A549 (cell line): ENCODE data around the gene TMEM106B. TPM values are rescaled to one million over a fixed set of nuclear protein-coding genes. Genes with fewer than 3 reads are reported as not detected.

ENCODE experiments used
- ATAC-seq, 2 experiments: fragments of 200-7000 bp in 1 of 2; fragments of >200 bp in 1 of 2; cut with Nextera tagmentation in 1 of 2; cut with Tn5 transposase in 1 of 2; 3 replicates each; pipeline versions ENCODE4 v1.8.0 to v1.9.1; 2018 to 2020; ENCODE audit warnings: mild to moderate bottlenecking in 1 of 2, moderate library complexity in 1 of 2
- CTCF ChIA-PET: fragments of 300-600 bp; sonication (Branson Sonifier 250); formaldehyde crosslinking; extraction: SDS; loops from one replicate; lab custom pipeline; 2021; ENCODE audit warnings: antibody characterized with exemption, inconsistent platforms; lab: Yijun Ruan, JAX
- POLR2A ChIA-PET: fragments of 350-600 bp; formaldehyde crosslinking; extraction: SDS; loops from one replicate; lab custom pipeline; 2021; ENCODE audit warnings: antibody characterized with exemption, inconsistent platforms; lab: Yijun Ruan, JAX
- DNase-seq, 2 experiments: peaks; one replicate each; pipeline versions ENCODE4 v3.0.0 to v3.0.0-alpha.2; 2011 to 2016; ENCODE audit warnings: low read depth in 1 of 2, low spot score in 1 of 2
- FAIRE-seq: peaks from 2 replicates; lab custom pipeline; 2011; peaks lifted over from hg19 to GRCh38; lab: Jason Lieb, UNC
- H3K27ac ChIP-seq, 2 experiments: fragments of >200 bp; sonication (Bioruptor Twin); formaldehyde crosslinking; 3 replicates each; pipeline ENCODE4 v1.5.1; 2016 to 2017
- H3K4me1 ChIP-seq: fragments of >200 bp; sonication (Bioruptor Twin); formaldehyde crosslinking; 3 replicates; pipeline ENCODE4 v1.6.1; 2016
- H3K4me2 ChIP-seq: fragments of >200 bp; sonication (Bioruptor Twin); formaldehyde crosslinking; 3 replicates; pipeline ENCODE4 v1.6.1; 2016
- H3K4me3 ChIP-seq: fragments of >200 bp; sonication (Bioruptor Twin); formaldehyde crosslinking; 3 replicates; pipeline ENCODE4 v1.5.1; 2016
- H3K9me3 ChIP-seq: fragments of >200 bp; sonication (Bioruptor Twin); formaldehyde crosslinking; 3 replicates; pipeline ENCODE4 v1.6.1; 2016
- ATOH8 ChIP-seq: fragments of 250-450 bp; sonication (Bioruptor Pico); IDR thresholded peaks from 2 replicates; pipeline ENCODE4 v1.5.0; 2020; ENCODE audit warnings: low read depth, mild to moderate bottlenecking, moderate library complexity
- CBX8 ChIP-seq: fragments of 200-600 bp; sonication (generic); IDR thresholded peaks from 2 replicates; pipeline ENCODE4 v1.6.1; 2016
- CEBPB ChIP-seq, 2 experiments: fragments of >200 bp in 1 of 2; sonication (Bioruptor Twin) in 1 of 2; formaldehyde crosslinking in 1 of 2; IDR thresholded peaks; 2 replicates each; pipeline ENCODE4 v1.6.1; 2012 to 2016
- E2F6 ChIP-seq: IDR thresholded peaks from 2 replicates; pipeline ENCODE4 v1.6.1; 2012; ENCODE audit warnings: low read depth, borderline replicate concordance
- EHMT2 ChIP-seq: fragments of 200-600 bp; sonication (generic); IDR thresholded peaks from 2 replicates; pipeline ENCODE4 v1.6.1; 2016; ENCODE audit warnings: antibody characterized with exemption, low read depth, mild to moderate bottlenecking, moderate library complexity
- FOXS1 ChIP-seq: fragments of 250-450 bp; sonication (Bioruptor Pico); IDR thresholded peaks from 2 replicates; pipeline ENCODE4 v1.5.0; 2020; ENCODE audit warnings: mild to moderate bottlenecking, moderate library complexity
- HES2 ChIP-seq: fragments of >200 bp; sonication (Bioruptor Twin); formaldehyde crosslinking; IDR thresholded peaks from 2 replicates; pipeline ENCODE4 v1.6.1; 2016
- HMGXB4 ChIP-seq: fragments of 250-450 bp; sonication (Bioruptor Pico); IDR thresholded peaks from 2 replicates; pipeline ENCODE4 v1.5.0; 2021; ENCODE audit warnings: mild to moderate bottlenecking, moderate library complexity, borderline replicate concordance
- JUNB ChIP-seq: fragments of >200 bp; sonication (Bioruptor Twin); formaldehyde crosslinking; IDR thresholded peaks from 2 replicates; pipeline ENCODE4 v1.6.1; 2016
- KDM5A ChIP-seq: fragments of 200-600 bp; sonication (generic); IDR thresholded peaks from 2 replicates; pipeline ENCODE4 v1.6.1; 2016; ENCODE audit warnings: antibody characterized with exemption, mild to moderate bottlenecking
- MAFK ChIP-seq: fragments of 450-650 bp; IDR thresholded peaks from 2 replicates; pipeline ENCODE4 v1.6.1; 2014; ENCODE audit not compliant: partially characterized antibody
- NR3C1 ChIP-seq: fragments of >200 bp; sonication (Bioruptor Twin); formaldehyde crosslinking; IDR thresholded peaks from 3 replicates; pipeline ENCODE4 v1.6.1; 2017
- PHF8 ChIP-seq: fragments of 200-600 bp; sonication (generic); IDR thresholded peaks from 2 replicates; pipeline ENCODE4 v1.6.1; 2016; ENCODE audit warnings: low read depth, mild to moderate bottlenecking, antibody characterized with exemption, moderate library complexity, borderline replicate concordance
- POLR2AphosphoS2 ChIP-seq: conservative IDR thresholded peaks from 2 replicates; pipeline ENCODE4 v1.6.1; 2012; ENCODE audit warnings: low read length, improper control_type of control experiment, inconsistent platforms
- RCOR1 ChIP-seq: fragments of 150-350 bp; IDR thresholded peaks from 2 replicates; pipeline ENCODE4 v1.6.1; 2014; ENCODE audit warnings: antibody characterized with exemption, low read length, low read depth
- RNF2 ChIP-seq: fragments of 200-600 bp; sonication (generic); IDR thresholded peaks from 2 replicates; pipeline ENCODE4 v1.6.1; 2016; ENCODE audit warnings: low read depth, mild to moderate bottlenecking, antibody characterized with exemption, moderate library complexity, borderline replicate concordance
- SMC3 ChIP-seq: fragments of >200 bp; sonication (Bioruptor Twin); formaldehyde crosslinking; IDR thresholded peaks from 3 replicates; pipeline ENCODE4 v1.6.1; 2018; ENCODE audit warnings: inconsistent platforms
- TP53 ChIP-seq: fragments of 250-450 bp; sonication (Bioruptor Pico); IDR thresholded peaks from 2 replicates; pipeline ENCODE4 v1.5.0; 2021; ENCODE audit warnings: mild to moderate bottlenecking, moderate library complexity
- USF2 ChIP-seq: fragments of 450-650 bp; IDR thresholded peaks from 2 replicates; pipeline ENCODE4 v1.6.1; 2014; ENCODE audit warnings: antibody characterized with exemption
- ZNF302 ChIP-seq: fragments of 250-450 bp; sonication (Bioruptor Pico); IDR thresholded peaks from 2 replicates; pipeline ENCODE4 v1.9.0; 2021; ENCODE audit warnings: inconsistent platforms, mild to moderate bottlenecking, moderate library complexity
- ZSCAN20 ChIP-seq: fragments of 250-450 bp; sonication (Bioruptor Pico); IDR thresholded peaks from 2 replicates; pipeline ENCODE4 v1.8.0; 2022; ENCODE audit warnings: mild to moderate bottlenecking, moderate library complexity
- WGBS: methylation state at CpG from one replicate; pipeline ENCODE4 v1.1.6; 2017; ENCODE audit errors: missing lambda C conversion rate; 5-methylcytosine and 5-hydroxymethylcytosine counted together
- polyA plus RNA-seq, 4 experiments: library from polyadenylated mRNA; depleted of rRNA in 3 of 4; stranded (reverse); fragments of >200 nt; fragmentation: RNase III in 1 of 4; extraction: RNeasy Plus Mini Kit Qiagen cat#74134 plus additional on column Dnase treatment in 1 of 4; gene quantifications; 2 replicates in 3 of 4; 3 replicates in 1 of 4; pipeline ENCODE4 v1.2.3, GENCODE V29; 2011 to 2017

The TMEM106B gene
- polyA plus RNA-seq, 2 of the 4 experiments (the other 2 are of a cell fraction), result 70.9 to 123 TPM

- CTCF ChIA-PET, result interaction anchor here (0.7 kb wide), 1 partner anchor 291 kb away, joined by 3 read pairs; no protein-coding TSS in a partner anchor
- no peak for FAIRE-seq
These were observed 11.7 kb upstream of the TMEM106B start for GRCh38 chr7:12199363-12199762.

GRCh38 chr7:12207046-12207445 is 4.0 kb upstream of the TMEM106B start:
- H3K9me3 ChIP-seq, result no peaks in the 10 kb centered on the region
- DNase-seq (no peak), ATAC-seq (no peak), FAIRE-seq (no peak)
- CTCF ChIA-PET, result no interaction called here
- peak overlapping the region; percentile 7 to 60; a peak in 4 of 6 replicates for H3K27ac ChIP-seq
- 13% methylated on average over 2 of the region's 2 CpGs for WGBS
- no peak overlapping the region for H3K4me3 ChIP-seq
- peak overlapping the region; percentile 47 for H3K4me2 ChIP-seq
- POLR2A ChIA-PET, result no interaction called here
- TF ChIP-seq USF2 (no peak), SMC3 (no peak), ZSCAN20 (CRISPR knock-in tag) (no peak), FOXS1 (CRISPR knock-in tag) (no peak), NR3C1 (no peak), RCOR1 (no peak), ATOH8 (CRISPR knock-in tag) (no peak), POLR2AphosphoS2 (no peak), HES2 (no peak), ZNF302 (no peak), KDM5A (no peak), MAFK (no peak), HMGXB4 (CRISPR knock-in tag) (no peak), JUNB (no peak), CBX8 (no peak), TP53 (CRISPR knock-in tag) (no peak), EHMT2 (no peak), PHF8 (no peak), RNF2 (no peak)
- H3K4me1 ChIP-seq, result peaks cover 21% of the 10 kb centered on the region

More at GRCh38 chr7:12199363-12199762, 11.7 kb upstream of the TMEM106B start:
- H3K4me2 ChIP-seq, result peak overlapping the region; percentile 36; the same call in 2 of the 3 replicates
- H3K9me3 ChIP-seq, result no peaks in the 10 kb centered on the region
- H3K4me3 ChIP-seq, result no peak overlapping the region
- no peak overlapping the region for H3K27ac ChIP-seq
- DNase-seq (peak; percentile 13 to 21), ATAC-seq (0 out of 6 replicates have a peak, but pooled peaks of 1 of the 2 experiments have one; percentile 26)
- peaks cover 16% of the 10 kb centered on the region; the same call in 2 of the 3 replicates for H3K4me1 ChIP-seq
- POLR2A ChIA-PET, result no interaction called here
- TF ChIP-seq E2F6 (no peak), MAFK (peak; percentile 72), CEBPB (IDR thresholded peaks at IDR 0.05) (peak in 1 of 2 experiments; percentile 45; a peak in 2 of 4 replicates), HMGXB4 (CRISPR knock-in tag) (no peak)
